ENCODE data around the gene TTYH3.

The TTYH3 gene

DNA sequence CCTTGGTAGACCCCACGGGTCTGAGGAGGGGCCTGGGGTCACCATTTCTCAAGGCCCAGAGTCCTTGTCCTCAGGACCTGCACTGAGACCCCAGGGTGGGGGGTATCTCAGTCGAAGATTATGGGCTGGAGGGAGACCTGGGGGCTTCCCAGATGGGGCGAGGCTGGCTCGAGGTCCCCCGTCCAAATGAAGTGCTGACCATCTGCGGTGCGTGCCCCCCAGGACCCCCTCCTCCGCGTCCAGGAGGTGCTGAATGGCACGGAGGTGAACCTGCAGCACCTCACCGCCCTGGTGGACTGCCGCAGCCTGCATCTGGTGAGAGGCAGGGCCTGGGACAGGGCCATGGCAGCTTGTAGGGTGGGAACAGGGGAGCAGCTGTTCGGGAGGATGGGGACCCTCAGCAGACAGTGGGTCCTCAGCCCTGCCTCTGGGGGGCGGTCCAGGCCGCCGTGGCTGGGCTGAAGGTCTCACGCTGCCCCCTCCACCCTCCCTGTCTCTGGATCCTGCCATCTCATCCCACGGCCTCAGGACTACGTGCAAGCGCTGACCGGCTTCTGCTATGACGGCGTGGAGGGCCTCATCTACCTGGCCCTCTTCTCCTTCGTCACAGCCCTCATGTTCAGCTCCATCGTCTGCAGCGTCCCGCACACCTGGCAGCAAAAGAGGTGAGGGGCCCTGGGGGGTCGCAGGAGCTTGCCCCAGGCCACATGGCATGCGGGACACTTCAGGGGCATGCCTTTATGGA is 24.3 kb downstream of the TTYH3 start (continued):
- TF ChIP-seq BCL11B (tag by site-specific recombination; IDR thresholded peaks at IDR 0.05; ENCODE audit: low read depth) (no peak), PBX3 (CRISPR knock-in tag; IDR thresholded peaks at IDR 0.05) (no peak), ZNF302 (tag by site-specific recombination; IDR thresholded peaks at IDR 0.05; ENCODE audit: low read depth) (no peak), ZNF555 (tag by site-specific recombination; conservative IDR thresholded peaks at IDR 0.05) (no peak), ZNF548 (tag by site-specific recombination; IDR thresholded peaks at IDR 0.05) (no peak), ZBTB17 (tag by site-specific recombination; IDR thresholded peaks at IDR 0.05) (no peak), ZNF621 (tag by site-specific recombination; IDR thresholded peaks at IDR 0.05) (no peak), ZNF571 (tag by site-specific recombination; IDR thresholded peaks at IDR 0.05) (no peak), ZNF404 (tag by site-specific recombination; IDR thresholded peaks at IDR 0.05) (no peak), ZNF133 (tag by site-specific recombination; IDR thresholded peaks at IDR 0.05) (no peak), ZFP41 (tag by site-specific recombination; IDR thresholded peaks at IDR 0.05; ENCODE audit: borderline replicate concordance) (no peak)

DNA sequence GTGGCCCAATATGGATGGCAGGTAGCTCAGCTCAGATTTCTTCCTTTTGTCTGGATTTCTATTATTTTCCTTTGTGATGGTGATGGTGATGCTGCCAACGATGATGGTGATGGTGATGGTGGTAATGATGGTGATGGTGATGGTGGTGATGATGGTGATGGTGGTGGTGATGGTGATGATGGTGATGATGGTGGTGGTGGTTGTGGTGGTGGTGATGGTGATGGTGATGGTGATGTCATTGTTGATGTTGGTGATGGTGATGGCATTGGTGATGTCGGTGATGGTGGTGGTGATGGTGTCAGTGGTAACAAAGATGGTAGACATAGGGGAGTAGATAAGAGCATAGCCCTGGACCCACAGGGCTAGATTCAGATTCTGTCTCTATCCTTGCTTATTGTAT is 25.4 kb downstream of the TTYH3 start:
- CTCF ChIA-PET: interaction anchor here (0.7 kb wide), 1 partner anchor 1155 kb away, joined by 5 read pairs; no protein-coding TSS in a partner anchor
- H3K36me3 ChIP-seq (ENCODE audit: control insufficient read depth in 2 of 2, insufficient read depth in 1 of 2, low read length in 2 of 2): peaks cover 0 to 45% of the 10 kb centered on the region in 2 experiments; a peak in 1 of 3 replicates
- H3K9me3 ChIP-seq (ENCODE audit: control insufficient read depth, insufficient read depth, low read depth, low read length): no peaks in the 10 kb centered on the region
- H3K4me1 ChIP-seq (ENCODE audit: control insufficient read depth, insufficient read depth, low read length): no peaks in the 10 kb centered on the region
- H3K27ac ChIP-seq (ENCODE audit: extremely low read depth, low read depth, low read length): no peak overlapping the region
- POLR2A ChIA-PET: no interaction called here
- H3K4me3 ChIP-seq (ENCODE audit: low read depth, low read length): no peak overlapping the region
- TF ChIP-seq, protein P1, sequence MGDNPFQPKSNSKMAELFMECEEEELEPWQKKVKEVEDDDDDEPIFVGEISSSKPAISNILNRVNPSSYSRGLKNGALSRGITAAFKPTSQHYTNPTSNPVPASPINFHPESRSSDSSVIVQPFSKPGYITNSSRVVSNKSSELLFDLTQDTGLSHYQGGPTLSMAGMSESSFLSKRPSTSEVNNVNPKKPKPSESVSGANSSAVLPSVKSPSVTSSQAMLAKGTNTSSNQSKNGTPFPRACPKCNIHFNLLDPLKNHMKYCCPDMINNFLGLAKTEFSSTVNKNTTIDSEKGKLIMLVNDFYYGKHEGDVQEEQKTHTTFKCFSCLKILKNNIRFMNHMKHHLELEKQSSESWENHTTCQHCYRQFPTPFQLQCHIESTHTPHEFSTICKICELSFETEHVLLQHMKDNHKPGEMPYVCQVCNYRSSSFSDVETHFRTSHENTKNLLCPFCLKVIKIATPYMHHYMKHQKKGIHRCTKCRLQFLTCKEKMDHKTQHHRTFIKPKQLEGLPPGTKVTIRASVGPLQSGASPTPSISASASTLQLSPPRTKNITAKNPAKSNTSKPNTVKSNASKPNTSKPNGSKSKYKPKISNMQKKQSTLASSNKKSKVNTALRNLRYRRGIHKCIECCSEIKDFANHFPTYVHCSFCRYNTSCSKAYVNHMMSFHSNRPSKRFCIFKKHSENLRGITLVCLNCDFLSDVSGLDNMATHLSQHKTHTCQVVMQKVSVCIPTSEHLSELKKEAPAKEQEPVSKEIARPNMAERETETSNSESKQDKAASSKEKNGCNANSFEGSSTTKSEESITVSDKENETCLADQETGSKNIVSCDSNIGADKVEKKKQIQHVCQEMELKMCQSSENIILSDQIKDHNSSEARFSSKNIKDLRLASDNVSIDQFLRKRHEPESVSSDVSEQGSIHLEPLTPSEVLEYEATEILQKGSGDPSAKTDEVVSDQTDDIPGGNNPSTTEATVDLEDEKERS (tag by site-specific recombination; IDR thresholded peaks at IDR 0.05): no peak
- no peak for TF ChIP-seq KLF7 (tag by site-specific recombination; IDR thresholded peaks at IDR 0.05; ENCODE audit: borderline replicate concordance)
- no peak for TF ChIP-seq ZNF529 (tag by site-specific recombination; IDR thresholded peaks at IDR 0.05; ENCODE audit: insufficient replicate concordance)
- 0 out of 2 replicates have a peak, but pooled peaks have one; percentile 22 for TF ChIP-seq ZNF239 (tag by site-specific recombination; IDR thresholded peaks at IDR 0.05)
- no peak for TF ChIP-seq ZBTB8A (tag by site-specific recombination; IDR thresholded peaks at IDR 0.05)
- 0 out of 2 replicates have a peak, but pooled peaks have one; percentile 18 for TF ChIP-seq ZNF600 (tag by site-specific recombination; IDR thresholded peaks at IDR 0.05)
- TF ChIP-seq, protein P2, sequence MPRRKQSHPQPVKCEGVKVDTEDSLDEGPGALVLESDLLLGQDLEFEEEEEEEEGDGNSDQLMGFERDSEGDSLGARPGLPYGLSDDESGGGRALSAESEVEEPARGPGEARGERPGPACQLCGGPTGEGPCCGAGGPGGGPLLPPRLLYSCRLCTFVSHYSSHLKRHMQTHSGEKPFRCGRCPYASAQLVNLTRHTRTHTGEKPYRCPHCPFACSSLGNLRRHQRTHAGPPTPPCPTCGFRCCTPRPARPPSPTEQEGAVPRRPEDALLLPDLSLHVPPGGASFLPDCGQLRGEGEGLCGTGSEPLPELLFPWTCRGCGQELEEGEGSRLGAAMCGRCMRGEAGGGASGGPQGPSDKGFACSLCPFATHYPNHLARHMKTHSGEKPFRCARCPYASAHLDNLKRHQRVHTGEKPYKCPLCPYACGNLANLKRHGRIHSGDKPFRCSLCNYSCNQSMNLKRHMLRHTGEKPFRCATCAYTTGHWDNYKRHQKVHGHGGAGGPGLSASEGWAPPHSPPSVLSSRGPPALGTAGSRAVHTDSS (tag by site-specific recombination; IDR thresholded peaks at IDR 0.05): peak; percentile 91
- no peak for TF ChIP-seq PRDM6 (tag by site-specific recombination; IDR thresholded peaks at IDR 0.05)
- TF ChIP-seq ZNF629 (tag by site-specific recombination; IDR thresholded peaks at IDR 0.05): peak; percentile 59; the same call in 1 of the 2 replicates
- TF ChIP-seq, protein P3, sequence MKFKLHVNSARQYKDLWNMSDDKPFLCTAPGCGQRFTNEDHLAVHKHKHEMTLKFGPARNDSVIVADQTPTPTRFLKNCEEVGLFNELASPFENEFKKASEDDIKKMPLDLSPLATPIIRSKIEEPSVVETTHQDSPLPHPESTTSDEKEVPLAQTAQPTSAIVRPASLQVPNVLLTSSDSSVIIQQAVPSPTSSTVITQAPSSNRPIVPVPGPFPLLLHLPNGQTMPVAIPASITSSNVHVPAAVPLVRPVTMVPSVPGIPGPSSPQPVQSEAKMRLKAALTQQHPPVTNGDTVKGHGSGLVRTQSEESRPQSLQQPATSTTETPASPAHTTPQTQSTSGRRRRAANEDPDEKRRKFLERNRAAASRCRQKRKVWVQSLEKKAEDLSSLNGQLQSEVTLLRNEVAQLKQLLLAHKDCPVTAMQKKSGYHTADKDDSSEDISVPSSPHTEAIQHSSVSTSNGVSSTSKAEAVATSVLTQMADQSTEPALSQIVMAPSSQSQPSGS (tag by site-specific recombination; IDR thresholded peaks at IDR 0.05; ENCODE audit: low read depth): peak; percentile 92
- no peak for TF ChIP-seq ZNF146 (tag by site-specific recombination; IDR thresholded peaks at IDR 0.05)
- TF ChIP-seq ZNF391 (tag by site-specific recombination; IDR thresholded peaks at IDR 0.05; ENCODE audit: borderline replicate concordance, low read depth): no peak
- TF ChIP-seq, protein P4, sequence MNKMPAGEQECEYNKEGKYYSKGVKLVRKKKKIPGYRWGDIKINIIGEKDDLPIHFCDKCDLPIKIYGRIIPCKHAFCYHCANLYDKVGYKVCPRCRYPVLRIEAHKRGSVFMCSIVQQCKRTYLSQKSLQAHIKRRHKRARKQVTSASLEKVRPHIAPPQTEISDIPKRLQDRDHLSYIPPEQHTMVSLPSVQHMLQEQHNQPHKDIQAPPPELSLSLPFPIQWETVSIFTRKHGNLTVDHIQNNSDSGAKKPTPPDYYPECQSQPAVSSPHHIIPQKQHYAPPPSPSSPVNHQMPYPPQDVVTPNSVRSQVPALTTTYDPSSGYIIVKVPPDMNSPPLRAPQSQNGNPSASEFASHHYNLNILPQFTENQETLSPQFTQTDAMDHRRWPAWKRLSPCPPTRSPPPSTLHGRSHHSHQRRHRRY (tag by site-specific recombination; IDR thresholded peaks at IDR 0.05): no peak
- 0 out of 2 replicates have a peak, but pooled peaks have one; percentile 24 for TF ChIP-seq ZNF169 (tag by site-specific recombination; IDR thresholded peaks at IDR 0.05)
- TF ChIP-seq GLIS2 (tag by site-specific recombination; IDR thresholded peaks at IDR 0.05): no peak
- TF ChIP-seq ZNF426 (tag by site-specific recombination; IDR thresholded peaks at IDR 0.05): no peak

All from HEK293 (cell line).